Activated CD4-positive, alpha-beta T cell treated with anti-CD3 and anti-CD28 coated beads, Interleukin-2, amount 10 ng/mL, durations not matched to agents 7 days and 5 days (primary cell): Measurements from ENCODE around the gene DOCK4. TPM values are rescaled to one million over a fixed set of nuclear protein-coding genes. Genes with fewer than 3 reads are reported as not detected.

Source experiments
- CTCF ChIA-PET: fragments of 350-600 bp; sonication (Branson Sonifier 250); formaldehyde crosslinking; loops from one replicate; lab custom pipeline; 2021; ENCODE audit warnings: antibody characterized with exemption; lab: Charles Lee
- POLR2A ChIA-PET: fragments of 350-600 bp; sonication (Branson Sonifier 250); formaldehyde crosslinking; loops from one replicate; lab custom pipeline; 2021; ENCODE audit warnings: antibody characterized with exemption; lab: Charles Lee
- DNase-seq: peaks from one replicate; pipeline ENCODE4 v3.0.0-alpha.2; 2020
- H3K27ac Mint-ChIP-seq: one replicate; pipeline ENCODE4 v1.8.0; 2021; ENCODE audit warnings: mild to moderate bottlenecking, moderate library complexity, mixed read lengths
- H3K27me3 Mint-ChIP-seq: one replicate; pipeline ENCODE4 v1.8.0; 2021; ENCODE audit warnings: mixed read lengths
- H3K36me3 Mint-ChIP-seq: one replicate; pipeline ENCODE4 v1.8.0; 2021; ENCODE audit warnings: low read depth, mixed read lengths
- H3K4me1 Mint-ChIP-seq: one replicate; pipeline ENCODE4 v1.8.0; 2021; ENCODE audit warnings: mixed read lengths
- H3K4me3 Mint-ChIP-seq: one replicate; pipeline ENCODE4 v1.8.0; 2021; ENCODE audit warnings: mild to moderate bottlenecking, moderate library complexity, mixed read lengths
- H3K9me3 Mint-ChIP-seq: one replicate; pipeline ENCODE4 v1.8.0; 2021; ENCODE audit warnings: mixed read lengths
- total RNA-seq, 2 experiments: library from RNA; stranded (reverse); gene quantifications; one replicate each; pipeline ENCODE4 v1.2.3, GENCODE V29; 2021

Gene DOCK4
- total RNA-seq, 2 experiments from 2014 or later: 0.12 to 0.25 TPM

DNA sequence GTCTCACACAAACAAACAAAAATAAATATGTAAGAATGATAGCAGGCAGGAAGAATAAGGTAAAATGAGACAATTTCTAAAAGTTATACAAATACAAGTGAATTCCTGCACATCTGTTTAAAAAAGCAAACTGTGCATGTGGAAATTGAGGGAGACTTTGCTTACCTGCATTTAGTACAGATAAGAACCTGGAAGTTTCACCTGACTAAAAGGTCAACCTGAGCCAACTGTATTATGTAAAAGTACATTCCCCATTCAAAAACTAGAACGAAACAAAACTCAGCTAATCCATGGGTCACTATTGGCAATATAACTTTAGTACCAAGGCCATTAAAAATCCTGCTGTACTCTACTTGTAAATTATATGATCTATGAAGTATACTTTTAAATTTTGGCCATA is 127.1 kb downstream of the DOCK4 start:
- Mint-ChIP-seq H3K4me3 (no peak overlapping the region), H3K4me1 (peaks cover 13% of the 10 kb centered on the region), H3K27me3 (peaks cover 10% of the 10 kb centered on the region), H3K27ac (no peak overlapping the region), H3K9me3 (no peaks in the 10 kb centered on the region), H3K36me3 (no peaks in the 10 kb centered on the region)
- ChIA-PET CTCF (no interaction called here), POLR2A (no interaction called here)
- DNase-seq: no peak

DNA sequence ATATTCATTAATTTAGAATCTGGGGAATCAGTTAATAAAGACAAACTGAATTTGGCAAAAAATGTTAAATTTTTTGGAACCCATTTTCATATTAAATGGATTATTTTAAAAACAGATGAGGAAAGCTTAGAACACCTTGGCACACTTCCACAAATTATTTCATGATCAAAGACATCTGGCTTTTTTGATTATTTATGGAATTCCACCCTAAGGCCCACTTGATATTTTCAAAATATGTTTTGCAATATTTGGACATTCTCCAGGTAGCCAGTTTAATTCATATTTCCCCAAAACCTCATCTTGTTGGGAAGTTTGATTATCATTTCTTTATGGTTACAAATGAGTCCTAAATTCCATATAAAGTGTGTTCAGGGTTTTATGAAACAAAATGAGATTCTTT is 129.9 kb downstream of the DOCK4 start:
- CTCF ChIA-PET: no interaction called here
- H3K36me3 Mint-ChIP-seq: no peaks in the 10 kb centered on the region
- no peaks in the 10 kb centered on the region for H3K9me3 Mint-ChIP-seq
- no peak for DNase-seq
- peaks cover 7% of the 10 kb centered on the region for H3K27me3 Mint-ChIP-seq
- H3K27ac Mint-ChIP-seq: no peak overlapping the region
- peaks cover 10% of the 10 kb centered on the region for H3K4me1 Mint-ChIP-seq
- H3K4me3 Mint-ChIP-seq: no peak overlapping the region
- POLR2A ChIA-PET: no interaction called here

DNA sequence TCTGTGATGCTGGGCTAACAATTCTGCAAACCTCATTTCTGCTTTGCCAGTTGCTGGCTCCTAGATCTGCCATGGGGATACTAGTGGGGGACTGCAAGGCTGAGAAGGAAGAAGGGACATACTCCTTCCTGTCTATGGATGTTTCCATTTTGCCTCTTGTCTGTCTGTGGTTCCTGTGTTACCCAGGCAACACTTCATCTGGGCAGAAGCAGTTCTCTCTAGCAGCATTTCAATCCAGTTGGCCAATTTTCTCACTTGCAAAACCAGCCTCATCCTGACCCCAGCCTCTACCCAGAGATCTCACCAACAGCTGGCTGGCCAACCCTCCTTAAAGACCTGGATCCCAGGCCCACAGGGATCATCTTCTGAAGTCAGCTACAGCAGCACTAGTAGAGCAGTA is 131.7 kb downstream of the DOCK4 start:
- POLR2A ChIA-PET: no interaction called here
- CTCF ChIA-PET: no interaction called here
- H3K27me3 Mint-ChIP-seq: peaks cover 7% of the 10 kb centered on the region
- no peak overlapping the region for H3K4me3 Mint-ChIP-seq
- no peak overlapping the region for H3K27ac Mint-ChIP-seq
- H3K9me3 Mint-ChIP-seq: no peaks in the 10 kb centered on the region
- H3K4me1 Mint-ChIP-seq: no peaks in the 10 kb centered on the region
- H3K36me3 Mint-ChIP-seq: no peaks in the 10 kb centered on the region
- DNase-seq: no peak

DNA sequence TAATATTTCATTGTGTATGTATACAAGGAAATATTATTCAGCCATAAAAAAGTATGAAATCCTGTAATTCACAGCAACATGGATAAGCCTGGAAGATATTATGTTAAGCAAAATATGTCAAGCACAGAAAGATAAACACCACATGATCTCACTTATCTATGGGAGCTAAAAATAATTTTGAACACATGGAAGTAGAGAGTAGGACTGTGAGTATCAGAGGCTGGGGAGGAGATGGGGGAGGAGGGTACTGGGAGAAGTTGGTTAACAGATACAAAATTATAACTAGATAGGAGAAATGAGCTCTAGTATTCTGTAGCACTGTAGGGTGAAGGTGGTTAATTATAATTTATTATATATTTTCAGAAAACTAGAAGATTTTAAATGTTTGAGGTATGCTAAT is 132.7 kb downstream of the DOCK4 start:
- ChIA-PET POLR2A (no interaction called here), CTCF (no interaction called here)
- peaks cover 7% of the 10 kb centered on the region for H3K27me3 Mint-ChIP-seq

DNA sequence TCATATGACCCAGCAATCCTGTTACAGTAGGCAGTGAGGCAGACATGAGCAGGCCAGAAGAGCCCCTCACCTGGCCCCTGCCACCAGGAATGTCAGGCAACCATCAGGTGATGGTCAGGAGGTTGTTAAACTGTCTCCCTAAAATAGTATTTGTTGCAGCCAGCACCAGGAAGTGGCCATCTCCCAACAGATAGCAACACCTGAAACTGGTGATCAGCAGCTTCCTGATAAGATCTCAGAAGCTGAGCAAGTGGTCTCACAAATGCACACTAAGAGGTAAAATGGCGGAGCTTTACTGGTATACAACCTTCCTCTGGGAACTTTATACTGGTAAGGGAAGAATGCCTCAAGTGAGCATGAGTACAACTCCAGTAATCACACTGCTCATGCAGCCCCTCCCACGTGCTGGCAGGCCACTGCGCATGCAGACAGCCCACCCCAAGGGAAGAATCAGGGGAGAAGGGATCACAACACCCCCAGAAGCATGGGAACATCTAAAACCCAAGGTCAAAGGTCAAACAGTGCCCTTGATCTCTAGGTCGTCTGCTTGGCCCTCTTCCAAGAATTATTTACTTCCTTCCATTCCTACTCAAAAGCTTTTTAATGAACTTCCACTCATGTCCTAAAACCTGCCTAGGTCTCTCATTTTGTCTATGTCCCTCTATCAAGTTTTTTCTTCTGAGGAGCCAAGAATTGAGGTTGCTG is 133.5 kb downstream of the DOCK4 start:
- no peak overlapping the region for H3K4me3 Mint-ChIP-seq
- ChIA-PET CTCF (no interaction called here), POLR2A (no interaction called here)
- H3K27ac Mint-ChIP-seq: no peak overlapping the region
- DNase-seq: no peak
- no peaks in the 10 kb centered on the region for H3K9me3 Mint-ChIP-seq
- H3K4me1 Mint-ChIP-seq: no peaks in the 10 kb centered on the region
- H3K27me3 Mint-ChIP-seq: peaks cover 7% of the 10 kb centered on the region
- no peaks in the 10 kb centered on the region for H3K36me3 Mint-ChIP-seq

More for the DNA sequence above, 132.7 kb downstream of the DOCK4 start:
- Mint-ChIP-seq H3K36me3 (no peaks in the 10 kb centered on the region), H3K4me1 (no peaks in the 10 kb centered on the region), H3K9me3 (no peaks in the 10 kb centered on the region), H3K27ac (no peak overlapping the region), H3K4me3 (no peak overlapping the region)
- no peak for DNase-seq

DNA sequence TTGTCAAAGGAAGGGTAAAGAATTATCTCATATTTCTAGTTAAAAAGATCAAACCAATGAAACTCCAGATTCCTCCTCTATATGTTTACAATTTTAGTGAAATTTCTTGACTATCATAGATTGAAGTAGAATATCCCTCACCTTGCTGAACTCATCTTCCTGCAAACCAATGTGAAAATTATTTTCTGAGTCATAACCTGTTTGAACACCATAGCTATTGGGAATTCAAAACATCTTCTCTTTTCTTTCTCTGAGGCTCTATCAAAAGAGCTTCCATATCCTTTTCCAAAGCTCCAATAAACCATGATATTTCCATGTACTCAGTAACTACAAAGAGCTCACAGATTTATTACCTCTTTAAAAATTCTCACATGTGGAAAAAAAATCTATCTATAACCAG is 134.3 kb downstream of the DOCK4 start:
- no peaks in the 10 kb centered on the region for H3K9me3 Mint-ChIP-seq
- no peak overlapping the region for H3K27ac Mint-ChIP-seq
- ChIA-PET CTCF (no interaction called here), POLR2A (no interaction called here)
- no peaks in the 10 kb centered on the region for H3K36me3 Mint-ChIP-seq
- H3K4me1 Mint-ChIP-seq: no peaks in the 10 kb centered on the region
- H3K4me3 Mint-ChIP-seq: no peak overlapping the region
- peaks cover 7% of the 10 kb centered on the region for H3K27me3 Mint-ChIP-seq
- no peak for DNase-seq

DNA sequence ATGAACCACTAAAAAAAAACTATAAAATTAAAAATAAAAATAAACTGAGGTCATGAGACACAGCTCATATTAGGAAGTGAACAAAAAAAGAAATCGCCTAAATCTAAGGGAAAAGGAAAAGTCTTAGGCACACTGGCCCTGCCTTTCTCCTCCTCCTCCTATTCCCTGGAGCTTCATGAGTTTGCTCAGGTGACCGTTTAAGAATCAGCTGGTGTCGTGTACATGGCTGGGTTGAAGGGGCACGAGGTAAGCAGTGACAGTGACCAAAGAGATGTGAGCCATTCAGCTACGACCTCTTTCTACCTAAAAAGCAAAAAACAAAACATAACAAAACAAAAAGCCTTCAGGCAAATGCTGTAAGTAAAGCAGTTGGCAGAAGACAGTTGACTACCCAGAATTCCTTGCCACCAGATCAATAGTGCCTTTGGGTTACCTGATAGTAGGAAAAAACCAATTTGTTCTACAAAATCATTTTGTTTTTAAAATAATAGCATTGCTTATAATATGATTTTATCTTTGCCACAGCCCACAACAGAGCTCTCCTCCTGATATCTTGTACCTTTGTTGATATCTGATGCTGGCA is 135.4 kb downstream of the DOCK4 start:
- no peak overlapping the region for H3K4me3 Mint-ChIP-seq
- no peak for DNase-seq
- no peaks in the 10 kb centered on the region for H3K4me1 Mint-ChIP-seq
- H3K36me3 Mint-ChIP-seq: no peaks in the 10 kb centered on the region
- H3K27me3 Mint-ChIP-seq: peaks cover 7% of the 10 kb centered on the region
- ChIA-PET POLR2A (no interaction called here), CTCF (no interaction called here)
- no peaks in the 10 kb centered on the region for H3K9me3 Mint-ChIP-seq
- no peak overlapping the region for H3K27ac Mint-ChIP-seq

DNA sequence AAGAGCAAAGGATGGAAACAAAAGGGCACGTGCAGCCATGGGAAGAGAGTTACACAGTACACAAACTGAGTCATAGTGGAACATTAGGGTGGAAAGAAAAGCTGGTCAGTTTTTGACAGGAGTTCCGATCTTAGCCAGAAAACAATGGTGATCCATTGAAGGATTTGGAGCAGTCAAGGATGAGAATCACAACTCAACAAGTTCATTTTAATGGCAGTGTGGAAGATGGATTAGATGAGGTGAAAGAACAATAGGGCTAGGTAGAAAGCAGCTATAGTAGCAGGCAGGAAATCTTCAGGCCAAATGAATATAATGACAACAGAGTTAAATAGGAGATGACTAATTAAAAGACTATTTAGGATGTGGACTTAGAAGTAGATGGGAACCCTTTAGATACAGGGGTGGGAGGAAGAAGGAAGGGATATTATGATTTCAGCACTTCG is 136.3 kb downstream of the DOCK4 start:
- CTCF ChIA-PET: no interaction called here
- no peaks in the 10 kb centered on the region for H3K9me3 Mint-ChIP-seq

DNA sequence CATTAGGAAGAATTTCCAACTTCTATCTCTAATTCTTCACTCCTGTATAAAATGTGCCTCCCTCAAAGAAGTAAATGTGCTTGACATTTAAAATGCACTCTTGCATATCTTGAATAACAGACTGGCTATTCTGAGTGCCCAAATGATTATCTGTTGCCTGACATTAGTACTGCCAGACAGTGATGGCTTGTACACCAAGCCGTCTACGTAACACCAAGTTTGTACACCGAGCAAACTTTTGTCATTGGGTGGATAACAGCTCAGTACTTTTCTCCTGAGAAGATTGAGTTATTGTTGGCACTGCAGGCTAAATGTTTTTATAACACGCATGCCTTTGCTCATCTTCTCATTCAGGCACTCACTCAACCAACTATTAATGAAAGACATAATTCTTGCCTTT is 137.2 kb downstream of the DOCK4 start:
- no peaks in the 10 kb centered on the region for H3K4me1 Mint-ChIP-seq
- H3K36me3 Mint-ChIP-seq: no peaks in the 10 kb centered on the region
- no peak overlapping the region for H3K27ac Mint-ChIP-seq
- no peak overlapping the region for H3K4me3 Mint-ChIP-seq
- no peaks in the 10 kb centered on the region for H3K9me3 Mint-ChIP-seq
- ChIA-PET POLR2A (no interaction called here), CTCF (no interaction called here)
- no peaks in the 10 kb centered on the region for H3K27me3 Mint-ChIP-seq
- DNase-seq: no peak

More for the DNA sequence above, 136.3 kb downstream of the DOCK4 start:
- Mint-ChIP-seq H3K27me3 (peaks cover 1% of the 10 kb centered on the region), H3K4me1 (no peaks in the 10 kb centered on the region), H3K36me3 (no peaks in the 10 kb centered on the region), H3K27ac (no peak overlapping the region), H3K4me3 (no peak overlapping the region)
- POLR2A ChIA-PET: no interaction called here
- no peak for DNase-seq

DNA sequence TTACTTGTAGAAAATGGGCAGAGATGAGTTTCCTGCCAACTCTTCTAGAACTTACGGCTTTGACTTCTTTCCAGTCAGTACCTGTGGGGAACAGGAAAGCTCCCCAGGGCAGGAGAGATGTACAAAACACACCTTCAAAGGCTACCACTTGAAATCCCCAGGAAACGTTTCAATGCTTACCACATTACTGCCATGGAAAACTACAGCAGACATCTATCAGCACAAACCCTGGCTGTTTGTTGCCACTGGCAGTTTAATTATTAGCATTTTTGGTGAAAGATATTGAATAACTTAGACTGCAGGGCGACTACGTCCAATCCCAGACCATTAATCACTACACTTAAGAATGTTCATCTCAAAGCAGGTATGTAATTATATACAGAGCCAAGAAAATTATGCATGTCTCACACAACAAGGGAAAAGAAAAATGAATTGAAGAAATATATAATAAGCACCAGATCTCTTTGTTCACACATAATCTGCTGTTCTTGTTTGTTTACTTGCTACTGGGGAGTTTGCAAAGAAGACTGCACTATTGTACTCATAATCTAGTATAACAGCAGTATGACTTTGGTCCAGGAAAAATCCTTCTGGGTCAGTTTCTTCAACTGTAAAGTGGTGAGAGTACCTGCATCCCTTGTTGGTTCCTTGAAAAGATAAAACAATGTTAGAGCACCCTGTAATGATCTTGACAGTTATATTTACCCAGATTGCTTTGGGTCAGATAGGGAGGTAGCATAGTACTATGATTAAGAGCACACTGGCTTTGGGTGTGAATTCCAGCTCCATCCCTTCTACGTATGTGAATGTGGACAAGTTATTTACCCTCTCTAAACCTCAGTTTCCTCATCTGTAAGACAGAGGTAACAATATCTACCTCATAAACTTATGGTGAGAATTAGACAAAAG is 138.3 kb downstream of the DOCK4 start:
- Mint-ChIP-seq H3K36me3 (no peaks in the 10 kb centered on the region), H3K9me3 (no peaks in the 10 kb centered on the region), H3K4me1 (no peaks in the 10 kb centered on the region), H3K27ac (no peak overlapping the region), H3K4me3 (no peak overlapping the region), H3K27me3 (no peaks in the 10 kb centered on the region)
- DNase-seq: no peak
- POLR2A ChIA-PET: no interaction called here
- CTCF ChIA-PET: no interaction called here

DNA sequence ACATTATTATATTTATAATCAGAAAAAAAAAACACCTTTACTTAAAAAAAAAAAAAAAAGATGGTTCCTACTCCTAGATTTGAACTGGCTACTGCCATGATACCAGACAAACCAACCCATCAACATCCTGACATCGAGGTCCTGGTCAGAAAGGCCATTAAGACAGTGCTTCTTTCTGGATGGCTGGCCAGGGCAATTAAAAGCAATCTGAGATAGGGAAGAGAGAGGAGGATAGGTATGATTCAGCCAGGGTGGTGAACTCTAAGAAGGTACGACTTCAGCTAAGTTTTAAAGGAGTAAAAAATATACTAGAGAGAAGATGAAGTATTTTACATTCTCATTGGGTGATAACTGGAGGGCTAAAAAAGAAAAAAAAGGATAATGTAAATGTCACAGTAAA is 139.0 kb downstream of the DOCK4 start:
- Mint-ChIP-seq H3K4me1 (no peaks in the 10 kb centered on the region), H3K27ac (no peak overlapping the region)

DNA sequence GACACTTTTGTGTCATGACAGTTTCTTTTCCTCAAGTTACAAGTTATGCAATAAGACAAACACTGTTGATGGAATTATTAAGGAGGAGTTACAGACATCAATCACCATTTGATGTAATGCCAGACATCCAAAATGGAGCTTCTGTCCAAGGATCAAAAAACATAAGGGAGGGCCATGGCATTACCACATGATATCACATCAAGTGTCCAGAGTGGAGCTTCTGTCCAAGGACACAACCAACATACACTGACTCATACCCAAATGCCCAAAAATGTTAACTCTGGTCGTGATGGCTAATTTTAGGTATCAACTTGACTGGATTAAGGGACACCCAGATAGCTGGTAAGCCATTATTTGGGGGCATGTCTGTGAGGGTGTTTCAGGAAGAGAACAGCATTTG is 140.4 kb downstream of the DOCK4 start:
- POLR2A ChIA-PET: no interaction called here
- H3K36me3 Mint-ChIP-seq: no peaks in the 10 kb centered on the region
- DNase-seq: no peak
- no peak overlapping the region for H3K27ac Mint-ChIP-seq
- CTCF ChIA-PET: no interaction called here
- H3K27me3 Mint-ChIP-seq: no peaks in the 10 kb centered on the region
- no peaks in the 10 kb centered on the region for H3K9me3 Mint-ChIP-seq
- H3K4me1 Mint-ChIP-seq: no peaks in the 10 kb centered on the region
- no peak overlapping the region for H3K4me3 Mint-ChIP-seq

More for the DNA sequence above, 139.0 kb downstream of the DOCK4 start:
- no peaks in the 10 kb centered on the region for H3K9me3 Mint-ChIP-seq
- no peaks in the 10 kb centered on the region for H3K27me3 Mint-ChIP-seq
- no peak overlapping the region for H3K4me3 Mint-ChIP-seq
- no peak for DNase-seq
- no peaks in the 10 kb centered on the region for H3K36me3 Mint-ChIP-seq
- CTCF ChIA-PET: no interaction called here
- POLR2A ChIA-PET: no interaction called here
